ENCODE results near the gene LY6G6F. TPM values are rescaled to one million over a fixed set of nuclear protein-coding genes. Genes with fewer than 3 reads are reported as not detected.

LY6G6F gene
- total and polyA plus RNA-seq, 2 of the 13 experiments (the other 11 are each of a cell fraction or from before 2014, with no cell fraction given) = not detected

DNA sequence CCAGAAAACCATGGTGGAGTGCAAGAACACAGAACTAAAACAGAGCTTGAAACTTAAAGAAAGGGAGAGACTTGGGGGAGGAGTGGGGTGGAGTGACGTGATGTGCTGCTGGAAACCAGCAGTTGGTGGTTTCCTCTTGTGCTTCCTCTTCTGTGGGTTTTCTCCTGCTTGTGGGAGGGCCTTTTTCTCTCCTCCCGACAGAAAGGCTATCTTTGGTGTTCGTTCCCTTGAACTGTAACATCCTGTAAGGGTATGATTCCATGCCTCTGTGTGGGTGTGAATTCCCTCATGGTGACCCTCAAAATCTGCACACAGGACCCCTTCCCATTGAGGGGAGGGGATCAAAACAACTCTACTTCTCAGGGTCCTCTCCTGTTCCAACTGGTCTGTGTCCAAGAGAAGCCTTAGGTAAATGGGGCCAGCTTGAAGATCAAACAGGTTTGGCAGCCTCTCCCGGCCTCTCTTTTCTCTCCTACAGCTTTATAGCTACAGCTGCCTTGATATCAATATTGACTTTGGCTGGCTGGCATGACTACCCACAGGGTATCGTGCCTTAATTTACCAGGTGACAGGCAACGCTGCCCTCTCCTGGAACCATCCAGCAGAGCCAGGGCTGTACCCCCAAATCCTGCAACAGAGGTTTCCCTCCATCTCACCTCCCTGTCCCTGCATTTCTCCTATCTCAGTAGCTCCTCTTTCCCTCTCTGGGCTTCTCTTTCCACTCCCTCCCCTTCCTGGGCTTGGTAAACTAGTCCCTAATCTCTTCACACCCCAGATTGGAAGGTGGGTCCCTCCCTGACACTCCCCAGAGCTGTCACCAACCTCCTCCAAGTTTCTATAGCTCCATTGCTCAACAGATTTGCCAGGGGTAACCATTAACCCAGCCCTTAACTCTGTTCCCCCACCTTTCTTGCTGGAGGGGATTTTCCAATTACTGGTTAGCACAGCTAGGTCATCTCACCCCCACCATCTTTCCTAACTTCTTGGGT is 31.6 kb downstream of the LY6G6F start (continued):
- TF ChIP-seq, protein P1, sequence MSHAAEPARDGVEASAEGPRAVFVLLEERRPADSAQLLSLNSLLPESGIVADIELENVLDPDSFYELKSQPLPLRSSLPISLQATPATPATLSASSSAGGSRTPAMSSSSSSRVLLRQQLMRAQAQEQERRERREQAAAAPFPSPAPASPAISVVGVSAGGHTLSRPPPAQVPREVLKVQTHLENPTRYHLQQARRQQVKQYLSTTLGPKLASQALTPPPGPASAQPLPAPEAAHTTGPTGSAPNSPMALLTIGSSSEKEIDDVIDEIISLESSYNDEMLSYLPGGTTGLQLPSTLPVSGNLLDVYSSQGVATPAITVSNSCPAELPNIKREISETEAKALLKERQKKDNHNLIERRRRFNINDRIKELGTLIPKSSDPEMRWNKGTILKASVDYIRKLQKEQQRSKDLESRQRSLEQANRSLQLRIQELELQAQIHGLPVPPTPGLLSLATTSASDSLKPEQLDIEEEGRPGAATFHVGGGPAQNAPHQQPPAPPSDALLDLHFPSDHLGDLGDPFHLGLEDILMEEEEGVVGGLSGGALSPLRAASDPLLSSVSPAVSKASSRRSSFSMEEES (CRISPR knock-in tag; IDR thresholded peaks at IDR 0.05) = peak; percentile 60; the same call in 1 of the 2 replicates
- TF ChIP-seq SMYD3 (CRISPR knock-in tag; IDR thresholded peaks at IDR 0.05) = peak; percentile 93
- TF ChIP-seq TOPORS (CRISPR knock-in tag; IDR thresholded peaks at IDR 0.05) = no peak
- peak; percentile 37; the same call in 1 of the 2 replicates for TF ChIP-seq ZNF652 (CRISPR knock-in tag; IDR thresholded peaks at IDR 0.05; ENCODE audit: borderline replicate concordance, low read depth)
- TF ChIP-seq, protein P2, sequence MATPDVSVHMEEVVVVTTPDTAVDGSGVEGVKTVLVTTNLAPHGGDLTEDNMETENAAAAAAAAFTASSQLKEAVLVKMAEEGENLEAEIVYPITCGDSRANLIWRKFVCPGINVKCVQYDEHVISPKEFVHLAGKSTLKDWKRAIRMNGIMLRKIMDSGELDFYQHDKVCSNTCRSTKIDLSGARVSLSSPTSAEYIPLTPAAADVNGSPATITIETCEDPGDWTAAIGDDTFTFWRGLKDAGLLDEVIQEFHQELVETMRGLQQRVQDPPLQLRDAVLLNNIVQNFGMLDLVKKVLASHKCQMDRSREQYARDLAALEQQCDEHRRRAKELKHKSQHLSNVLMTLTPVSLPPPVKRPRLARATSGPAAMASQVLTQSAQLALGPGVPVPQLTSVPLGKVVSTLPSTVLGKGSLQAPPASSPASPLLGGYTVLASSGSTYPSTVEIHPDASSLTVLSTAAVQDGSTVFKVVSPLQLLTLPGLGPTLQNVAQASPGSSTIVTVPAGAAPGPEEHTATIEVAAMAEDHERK (CRISPR knock-in tag; IDR thresholded peaks at IDR 0.05; ENCODE audit: low read depth) = no peak
- TF ChIP-seq, protein P3, sequence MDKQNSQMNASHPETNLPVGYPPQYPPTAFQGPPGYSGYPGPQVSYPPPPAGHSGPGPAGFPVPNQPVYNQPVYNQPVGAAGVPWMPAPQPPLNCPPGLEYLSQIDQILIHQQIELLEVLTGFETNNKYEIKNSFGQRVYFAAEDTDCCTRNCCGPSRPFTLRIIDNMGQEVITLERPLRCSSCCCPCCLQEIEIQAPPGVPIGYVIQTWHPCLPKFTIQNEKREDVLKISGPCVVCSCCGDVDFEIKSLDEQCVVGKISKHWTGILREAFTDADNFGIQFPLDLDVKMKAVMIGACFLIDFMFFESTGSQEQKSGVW (CRISPR knock-in tag; IDR thresholded peaks at IDR 0.05; ENCODE audit: borderline replicate concordance) = no peak
- TF ChIP-seq ZNF547 (CRISPR knock-in tag; IDR thresholded peaks at IDR 0.05) = 0 out of 2 replicates have a peak, but pooled peaks have one; percentile 9
- no peak for TF ChIP-seq SOX6 (IDR thresholded peaks at IDR 0.05)
- peak; percentile 85 for TF ChIP-seq SOX6 (CRISPR knock-in tag; IDR thresholded peaks at IDR 0.05)
- no peak for TF ChIP-seq ZNF24 (IDR thresholded peaks at IDR 0.05)
- no peak for TF ChIP-seq NPAS2 (CRISPR knock-in tag; IDR thresholded peaks at IDR 0.05; ENCODE audit: borderline replicate concordance)
- TF ChIP-seq, protein P4, sequence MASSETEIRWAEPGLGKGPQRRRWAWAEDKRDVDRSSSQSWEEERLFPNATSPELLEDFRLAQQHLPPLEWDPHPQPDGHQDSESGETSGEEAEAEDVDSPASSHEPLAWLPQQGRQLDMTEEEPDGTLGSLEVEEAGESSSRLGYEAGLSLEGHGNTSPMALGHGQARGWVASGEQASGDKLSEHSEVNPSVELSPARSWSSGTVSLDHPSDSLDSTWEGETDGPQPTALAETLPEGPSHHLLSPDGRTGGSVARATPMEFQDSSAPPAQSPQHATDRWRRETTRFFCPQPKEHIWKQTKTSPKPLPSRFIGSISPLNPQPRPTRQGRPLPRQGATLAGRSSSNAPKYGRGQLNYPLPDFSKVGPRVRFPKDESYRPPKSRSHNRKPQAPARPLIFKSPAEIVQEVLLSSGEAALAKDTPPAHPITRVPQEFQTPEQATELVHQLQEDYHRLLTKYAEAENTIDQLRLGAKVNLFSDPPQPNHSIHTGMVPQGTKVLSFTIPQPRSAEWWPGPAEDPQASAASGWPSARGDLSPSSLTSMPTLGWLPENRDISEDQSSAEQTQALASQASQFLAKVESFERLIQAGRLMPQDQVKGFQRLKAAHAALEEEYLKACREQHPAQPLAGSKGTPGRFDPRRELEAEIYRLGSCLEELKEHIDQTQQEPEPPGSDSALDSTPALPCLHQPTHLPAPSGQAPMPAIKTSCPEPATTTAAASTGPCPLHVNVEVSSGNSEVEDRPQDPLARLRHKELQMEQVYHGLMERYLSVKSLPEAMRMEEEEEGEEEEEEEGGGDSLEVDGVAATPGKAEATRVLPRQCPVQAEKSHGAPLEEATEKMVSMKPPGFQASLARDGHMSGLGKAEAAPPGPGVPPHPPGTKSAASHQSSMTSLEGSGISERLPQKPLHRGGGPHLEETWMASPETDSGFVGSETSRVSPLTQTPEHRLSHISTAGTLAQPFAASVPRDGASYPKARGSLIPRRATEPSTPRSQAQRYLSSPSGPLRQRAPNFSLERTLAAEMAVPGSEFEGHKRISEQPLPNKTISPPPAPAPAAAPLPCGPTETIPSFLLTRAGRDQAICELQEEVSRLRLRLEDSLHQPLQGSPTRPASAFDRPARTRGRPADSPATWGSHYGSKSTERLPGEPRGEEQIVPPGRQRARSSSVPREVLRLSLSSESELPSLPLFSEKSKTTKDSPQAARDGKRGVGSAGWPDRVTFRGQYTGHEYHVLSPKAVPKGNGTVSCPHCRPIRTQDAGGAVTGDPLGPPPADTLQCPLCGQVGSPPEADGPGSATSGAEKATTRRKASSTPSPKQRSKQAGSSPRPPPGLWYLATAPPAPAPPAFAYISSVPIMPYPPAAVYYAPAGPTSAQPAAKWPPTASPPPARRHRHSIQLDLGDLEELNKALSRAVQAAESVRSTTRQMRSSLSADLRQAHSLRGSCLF (CRISPR knock-in tag; IDR thresholded peaks at IDR 0.05; ENCODE audit: borderline replicate concordance) = no peak
- TF ChIP-seq, protein P5, sequence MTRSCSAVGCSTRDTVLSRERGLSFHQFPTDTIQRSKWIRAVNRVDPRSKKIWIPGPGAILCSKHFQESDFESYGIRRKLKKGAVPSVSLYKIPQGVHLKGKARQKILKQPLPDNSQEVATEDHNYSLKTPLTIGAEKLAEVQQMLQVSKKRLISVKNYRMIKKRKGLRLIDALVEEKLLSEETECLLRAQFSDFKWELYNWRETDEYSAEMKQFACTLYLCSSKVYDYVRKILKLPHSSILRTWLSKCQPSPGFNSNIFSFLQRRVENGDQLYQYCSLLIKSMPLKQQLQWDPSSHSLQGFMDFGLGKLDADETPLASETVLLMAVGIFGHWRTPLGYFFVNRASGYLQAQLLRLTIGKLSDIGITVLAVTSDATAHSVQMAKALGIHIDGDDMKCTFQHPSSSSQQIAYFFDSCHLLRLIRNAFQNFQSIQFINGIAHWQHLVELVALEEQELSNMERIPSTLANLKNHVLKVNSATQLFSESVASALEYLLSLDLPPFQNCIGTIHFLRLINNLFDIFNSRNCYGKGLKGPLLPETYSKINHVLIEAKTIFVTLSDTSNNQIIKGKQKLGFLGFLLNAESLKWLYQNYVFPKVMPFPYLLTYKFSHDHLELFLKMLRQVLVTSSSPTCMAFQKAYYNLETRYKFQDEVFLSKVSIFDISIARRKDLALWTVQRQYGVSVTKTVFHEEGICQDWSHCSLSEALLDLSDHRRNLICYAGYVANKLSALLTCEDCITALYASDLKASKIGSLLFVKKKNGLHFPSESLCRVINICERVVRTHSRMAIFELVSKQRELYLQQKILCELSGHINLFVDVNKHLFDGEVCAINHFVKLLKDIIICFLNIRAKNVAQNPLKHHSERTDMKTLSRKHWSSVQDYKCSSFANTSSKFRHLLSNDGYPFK (CRISPR knock-in tag; IDR thresholded peaks at IDR 0.05; ENCODE audit: borderline replicate concordance) = no peak
- no peak for TF ChIP-seq SCMH1 (CRISPR knock-in tag; IDR thresholded peaks at IDR 0.05; ENCODE audit: borderline replicate concordance)
- TF ChIP-seq ZNF629 (CRISPR knock-in tag; conservative IDR thresholded peaks at IDR 0.05) = 0 out of 2 replicates have a peak, but pooled peaks have one; percentile 46
- TF ChIP-seq ZNF563 (CRISPR knock-in tag; IDR thresholded peaks at IDR 0.05) = no peak
